Tibial nerve (tissue), 4 donors: ENCODE data around the gene PRAF2. TPM values are rescaled to one million over a fixed set of nuclear protein-coding genes. Genes with fewer than 3 reads are reported as not detected.

ENCODE experiments used
- DNase-seq, 2 donors: peaks; one replicate each; pipeline ENCODE4 v3.0.0-alpha.2; 2019; ENCODE audit warnings: low spot score in 2 of 2
- H3K27ac ChIP-seq, 4 donors: fragments of 200-600 bp; sonication (generic) in 3 of 4; one replicate each; pipeline ENCODE4 v1.5.1; 2017 to 2019; ENCODE audit warnings: mild to moderate bottlenecking in 1 of 4
- H3K27me3 ChIP-seq, 2 donors: fragments of 200-600 bp; sonication (generic) in 1 of 2; one replicate each; pipeline versions ENCODE4 v1.5.1 to v1.6.0; 2017 to 2019
- H3K36me3 ChIP-seq, 3 donors: fragments of 200-600 bp; sonication (generic); one replicate each; pipeline ENCODE4 v1.5.1; 2018 to 2019
- H3K4me1 ChIP-seq, 4 donors: fragments of 200-600 bp; sonication (generic) in 3 of 4; one replicate each; pipeline ENCODE4 v1.5.1; 2017 to 2019
- H3K4me3 ChIP-seq, 4 donors: fragments of 200-600 bp; sonication (generic) in 3 of 4; one replicate each; pipeline ENCODE4 v1.5.1; 2017 to 2019; ENCODE audit warnings: mild to moderate bottlenecking in 1 of 4, moderate library complexity in 1 of 4
- H3K9me3 ChIP-seq, 4 donors: fragments of 200-600 bp; sonication (generic) in 3 of 4; one replicate each; pipeline ENCODE4 v1.5.1; 2017 to 2019
- CTCF ChIP-seq, 5 experiments: fragments of 200-600 bp in 3 of 5; fragments of 450-650 bp in 2 of 5; sonication (generic) in 3 of 5; IDR thresholded peaks; one replicate each; pipeline ENCODE4 v1.5.1; 2016 to 2019; ENCODE audit warnings: antibody characterized with exemption in 5 of 5, mild to moderate bottlenecking in 3 of 5, moderate library complexity in 2 of 5
- EP300 ChIP-seq, 2 donors: sonication (generic); formaldehyde crosslinking; IDR thresholded peaks; one replicate each; pipeline ENCODE4 v1.6.1; 2017; ENCODE audit warnings: antibody characterized with exemption in 2 of 2, mild to moderate bottlenecking in 1 of 2
- POLR2A ChIP-seq, 2 donors: fragments of 450-650 bp; IDR thresholded peaks; one replicate each; pipeline ENCODE4 v1.6.1; 2017; ENCODE audit warnings: antibody characterized with exemption in 2 of 2, mild to moderate bottlenecking in 2 of 2, moderate library complexity in 2 of 2
- WGBS, 2 donors: methylation state at CpG; one replicate each; pipeline ENCODE4 v1.1.5; 2018; 5-methylcytosine and 5-hydroxymethylcytosine counted together
- total RNA-seq, 4 donors: library from RNA; depleted of rRNA; stranded (reverse); fragments of >200 nt; gene quantifications; one replicate each; pipeline ENCODE4 v1.1.0, GENCODE V29; 2016

Gene PRAF2
- total RNA-seq, 4 donors from 2014 or later, result 16.5 to 28.8 (median 19.9) TPM

GRCh38 chrX:49061490-49061889 lies 12.3 kb downstream of the PRAF2 start:
- H3K9me3 ChIP-seq, result no peaks in the 10 kb centered on the region
- 86 to 95% methylated on average over 7 of the region's 7 CpGs for WGBS, 2 donors
- no peaks in the 10 kb centered on the region for H3K27me3 ChIP-seq
- H3K4me1 ChIP-seq, result no peaks in the 10 kb centered on the region
- no peak overlapping the region for H3K4me3 ChIP-seq
- peaks cover 0 to 24% (median 0%) of the 10 kb centered on the region in 3 donors for H3K36me3 ChIP-seq
- TF ChIP-seq CTCF (IDR thresholded peaks at IDR 0.05) (no peak), EP300 (IDR thresholded peaks at IDR 0.05) (no peak), POLR2A (IDR thresholded peaks at IDR 0.05) (no peak)
- DNase-seq, result no peak
- no peak overlapping the region for H3K27ac ChIP-seq

- Histone ChIP-seq H3K4me1 (no peaks in the 10 kb centered on the region), H3K27ac (no peak overlapping the region), H3K27me3 (no peaks in the 10 kb centered on the region), H3K36me3 (peaks cover 0 to 24% (median 0%) of the 10 kb centered on the region in 3 donors), H3K9me3 (no peaks in the 10 kb centered on the region), H3K4me3 (no peak overlapping the region)
- TF ChIP-seq EP300 (IDR thresholded peaks at IDR 0.05) (no peak), POLR2A (IDR thresholded peaks at IDR 0.05) (no peak), CTCF (IDR thresholded peaks at IDR 0.05) (no peak)
- WGBS, 2 donors, result 72 to 83% methylated on average over 2 to 3 of the region's 3 CpGs
- DNase-seq, result no peak
Measured at GRCh38 chrX:49060914-49061313, 12.9 kb downstream of the PRAF2 start.

GRCh38 chrX:49059681-49060085 lies 14.1 kb downstream of the PRAF2 start:
- H3K36me3 ChIP-seq, result peaks cover 0 to 13% (median 0%) of the 10 kb centered on the region in 3 donors
- peak overlapping the region in 2 of 4 donors; percentile 53 to 59 for H3K27ac ChIP-seq
- no peaks in the 10 kb centered on the region for H3K27me3 ChIP-seq
- no peaks in the 10 kb centered on the region for H3K4me1 ChIP-seq
- TF ChIP-seq EP300 (IDR thresholded peaks at IDR 0.05), result no peak
- no peak overlapping the region for H3K4me3 ChIP-seq
- 57 to 74% methylated on average over 6 to 10 of the region's 10 CpGs for WGBS, 2 donors
- no peaks in the 10 kb centered on the region for H3K9me3 ChIP-seq
- DNase-seq, result no peak

- peak overlapping the region in 2 of 4 donors; percentile 5 to 15 for H3K4me3 ChIP-seq
- WGBS, 2 donors, result 28 to 59% methylated on average over 6 of the region's 6 CpGs
- peak overlapping the region in 3 of 4 donors; percentile 39 to 59 (median 53) for H3K27ac ChIP-seq
- no peaks in the 10 kb centered on the region for H3K9me3 ChIP-seq
- TF ChIP-seq EP300 (IDR thresholded peaks at IDR 0.05) (no peak), POLR2A (IDR thresholded peaks at IDR 0.05) (no peak)
- no peak for DNase-seq
- H3K27me3 ChIP-seq, result no peaks in the 10 kb centered on the region
- H3K4me1 ChIP-seq, result no peaks in the 10 kb centered on the region
- H3K36me3 ChIP-seq, result peaks cover 0 to 8% (median 0%) of the 10 kb centered on the region in 3 donors
Measured at GRCh38 chrX:49059201-49059600, 14.6 kb downstream of the PRAF2 start.

DNA sequence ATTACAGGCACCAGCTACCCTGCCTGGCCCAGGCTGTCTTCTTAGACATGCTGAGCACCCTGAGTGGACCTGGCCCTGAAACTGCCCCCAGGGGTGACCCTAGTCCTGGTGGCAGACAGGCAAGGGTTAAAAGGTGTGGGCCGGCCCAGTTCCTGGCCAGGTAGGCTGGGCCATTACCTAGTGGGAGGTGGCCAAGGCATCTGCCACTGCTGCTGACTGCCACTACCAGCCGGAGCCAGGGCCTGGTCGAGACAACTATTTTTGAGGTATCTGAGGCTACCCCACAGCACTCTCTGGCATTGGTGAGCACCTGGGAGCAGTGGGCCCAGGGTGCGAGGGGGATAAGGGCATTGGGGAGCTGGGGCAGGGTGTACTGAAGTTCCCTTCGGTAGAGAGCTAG lies 15.0 kb downstream of the PRAF2 start, which contains the start of gene CCDC120:
CCDC120 (plus strand) TSS at position 206 of the 400 bp plus-strand sequence. CDS start 3,043 bp downstream, outside the sequence.
- H3K9me3 ChIP-seq, result no peaks in the 10 kb centered on the region
- H3K27me3 ChIP-seq, result no peaks in the 10 kb centered on the region
- H3K4me3 ChIP-seq, result peak within 1 kb of the TSS in 2 of 4 donors; percentile 5 to 15
- peaks cover 0 to 4% (median 0%) of the 10 kb centered on the region in 3 donors for H3K36me3 ChIP-seq
- WGBS, 2 donors, result 49 to 59% methylated on average over 2 to 5 of the region's 5 CpGs
- TF ChIP-seq CTCF (IDR thresholded peaks at IDR 0.05), result no peak
- TF ChIP-seq POLR2A (IDR thresholded peaks at IDR 0.05), result no peak
- TF ChIP-seq EP300 (IDR thresholded peaks at IDR 0.05), result no peak
- H3K4me1 ChIP-seq, result no peaks in the 10 kb centered on the region
- DNase-seq, result no peak
- peak within 1 kb of the TSS in 3 of 4 donors; percentile 39 to 59 (median 53) for H3K27ac ChIP-seq

DNA sequence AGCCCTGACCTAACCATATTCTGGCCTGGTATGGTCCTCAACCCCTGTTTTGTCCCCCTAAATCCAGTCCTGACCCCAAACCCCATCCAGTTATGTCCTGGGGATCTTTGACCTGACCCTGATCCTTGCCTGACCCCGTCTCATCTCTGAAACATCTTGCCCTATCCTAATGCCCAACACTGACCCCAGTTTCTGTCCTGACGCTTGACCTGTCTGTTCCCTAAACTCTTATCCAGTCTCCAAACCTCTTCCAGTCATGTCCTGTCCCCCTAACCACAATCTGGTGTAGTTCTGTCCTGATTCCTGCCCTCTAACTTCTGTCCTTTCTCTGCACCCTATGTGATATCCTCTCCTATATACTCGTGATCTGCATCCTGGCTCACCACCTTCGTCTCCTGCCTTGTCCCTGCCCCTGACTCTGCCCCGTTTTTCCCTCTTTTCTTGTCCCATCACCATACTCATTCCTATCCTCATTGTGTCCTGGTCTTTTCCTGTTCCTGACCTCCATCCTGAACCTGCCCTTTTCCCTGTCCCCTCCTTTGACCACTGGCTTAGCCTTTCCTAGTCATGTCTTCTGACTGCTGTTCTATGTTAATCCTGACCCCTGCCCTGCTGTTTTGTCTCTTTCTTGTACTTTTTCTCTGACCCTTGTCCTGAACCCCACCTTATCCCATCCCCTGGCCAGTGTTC lies 19.6 kb downstream of the PRAF2 start:
- 75 to 86% methylated on average over 5 of the region's 5 CpGs for WGBS, 2 donors
- DNase-seq, result no peak
- Histone ChIP-seq H3K9me3 (no peaks in the 10 kb centered on the region), H3K4me1 (no peaks in the 10 kb centered on the region), H3K27me3 (no peaks in the 10 kb centered on the region), H3K27ac (peak overlapping the region; percentile 59 to 90 (median 86)), H3K36me3 (no peaks in the 10 kb centered on the region), H3K4me3 (peak overlapping the region; percentile 47 to 73 (median 60))
- TF ChIP-seq EP300 (IDR thresholded peaks at IDR 0.05), result no peak
- TF ChIP-seq CTCF (IDR thresholded peaks at IDR 0.05), result no peak
- TF ChIP-seq POLR2A (IDR thresholded peaks at IDR 0.05), result no peak
